GM21737 (cell line): ENCODE measurements around the gene MBD3L3.
"Not testable (repeated sequence)": the region's sequence is repeated elsewhere in the genome, so short reads cannot be mapped to it uniquely, and the experiment has no call there.

Source experiments
- ATAC-seq: cut with Tn5 transposase; IDR thresholded peaks from one replicate; pipeline ENCODE4 v1.9.1; 2021; ENCODE audit warnings: mild to moderate bottlenecking, moderate library complexity; ENCODE audit not compliant: unreplicated experiment

MBD3L3 gene

DNA sequence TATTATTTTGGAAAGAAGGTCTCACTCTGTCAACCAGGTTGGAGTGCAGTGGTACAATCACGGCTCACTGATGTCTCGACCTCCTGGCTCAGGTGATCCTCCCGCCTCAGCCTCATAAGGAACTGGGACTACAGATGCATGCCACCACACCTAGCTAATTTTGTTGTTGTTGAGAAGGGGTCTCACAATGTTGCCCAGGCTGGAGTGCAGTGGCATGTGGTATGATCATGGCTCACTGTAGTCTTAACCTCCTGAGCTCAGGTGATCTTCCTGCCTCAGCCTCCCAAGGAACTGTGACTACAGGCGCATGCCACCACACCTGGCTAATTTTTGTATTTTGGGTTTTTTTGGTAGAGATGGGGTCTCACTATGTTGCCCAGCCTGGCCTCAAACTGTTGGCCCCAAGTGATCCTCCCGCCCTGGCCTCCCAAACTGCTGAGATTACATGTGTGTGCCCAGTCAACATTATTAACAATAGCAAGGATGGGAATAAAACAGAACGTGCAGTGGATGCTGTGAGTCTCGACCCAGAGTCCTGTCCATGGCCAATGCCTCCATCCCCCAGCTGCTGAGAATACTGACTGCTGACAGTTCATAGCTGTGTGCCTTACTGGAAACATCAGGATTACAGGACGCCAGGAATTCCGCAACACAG is 5.4 kb upstream of the MBD3L3 start:
- ATAC-seq: no peak

DNA sequence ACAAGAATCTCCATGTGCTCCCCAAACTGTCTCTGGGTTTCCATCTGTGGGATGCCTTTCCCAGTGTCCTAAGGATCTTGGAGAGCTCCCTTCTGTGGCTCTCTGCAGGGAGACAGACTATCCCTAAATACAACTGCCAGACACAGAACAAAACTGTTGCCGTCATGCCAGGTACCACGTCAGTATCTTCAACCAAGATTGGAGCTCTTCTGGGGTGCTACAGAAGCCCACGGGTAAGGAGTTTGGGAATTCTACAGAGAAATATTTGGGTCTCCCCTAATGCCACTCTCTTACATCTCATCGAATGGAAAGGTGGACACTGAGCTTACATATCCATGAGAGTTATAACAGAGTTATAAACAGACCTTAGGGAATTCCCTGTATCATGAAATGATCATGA is 4.9 kb upstream of the MBD3L3 start:
- ATAC-seq: no peak

DNA sequence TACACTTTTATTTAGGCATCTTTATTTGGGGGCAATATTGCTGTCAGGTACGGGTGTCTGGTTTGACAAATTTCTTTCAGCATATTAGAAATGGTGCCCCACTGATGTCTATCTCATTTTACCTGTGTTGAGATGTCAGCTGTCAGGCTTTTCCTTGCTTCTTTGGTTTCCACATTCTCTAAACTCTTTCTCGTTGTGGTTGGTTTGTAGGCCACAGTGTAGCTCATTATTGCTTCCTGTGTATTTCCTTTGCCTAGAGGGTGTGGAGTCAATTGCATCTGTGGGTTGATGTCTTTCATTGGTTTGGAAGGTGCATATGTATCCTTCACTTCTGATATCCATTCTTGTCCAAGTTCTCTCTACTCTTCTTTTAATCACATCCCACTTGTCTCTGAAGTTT is 1.5 kb upstream of the MBD3L3 start:
- not testable (repeated sequence) for ATAC-seq

DNA sequence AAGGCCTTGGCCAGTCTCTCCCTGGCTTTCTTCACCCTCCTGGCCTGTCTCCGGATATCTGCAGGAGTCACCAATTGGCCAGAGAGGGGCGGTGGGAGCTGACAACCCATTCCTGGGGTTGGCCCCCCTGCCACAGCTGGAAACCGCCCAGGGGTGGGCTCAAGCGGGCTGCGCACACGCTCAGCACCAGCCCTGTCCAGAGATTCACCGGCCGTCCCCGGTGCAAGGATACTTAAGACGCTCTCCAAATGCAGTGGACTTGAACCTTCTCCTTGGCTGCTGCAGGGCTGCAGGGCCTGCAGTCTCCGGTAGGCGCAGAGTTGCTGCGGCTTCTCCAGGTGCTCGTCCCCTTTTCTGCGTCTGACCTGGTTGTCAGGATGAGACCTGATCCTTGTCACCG is 2.1 kb downstream of the MBD3L3 start:
- ATAC-seq: not testable (repeated sequence)

DNA sequence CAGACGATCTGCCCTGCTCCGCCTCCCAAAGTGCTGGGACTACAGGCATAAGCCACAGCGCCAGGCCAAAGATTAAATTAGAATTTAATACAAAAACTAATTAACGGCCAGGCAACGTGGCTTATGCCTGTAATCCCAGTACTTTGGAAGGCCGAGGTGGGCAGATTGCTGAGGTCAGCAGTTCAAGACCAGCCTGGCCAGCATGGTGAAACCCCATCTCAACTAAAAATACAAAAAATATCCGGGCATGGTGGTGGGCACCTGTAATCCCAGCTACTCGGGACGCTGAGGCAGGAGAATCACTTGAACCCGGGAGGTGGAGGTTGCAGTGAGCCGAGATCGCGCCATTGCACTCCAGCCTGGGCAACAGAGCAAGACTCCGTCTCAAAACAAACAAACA is 2.8 kb downstream of the MBD3L3 start:
- ATAC-seq: not testable (repeated sequence)

DNA sequence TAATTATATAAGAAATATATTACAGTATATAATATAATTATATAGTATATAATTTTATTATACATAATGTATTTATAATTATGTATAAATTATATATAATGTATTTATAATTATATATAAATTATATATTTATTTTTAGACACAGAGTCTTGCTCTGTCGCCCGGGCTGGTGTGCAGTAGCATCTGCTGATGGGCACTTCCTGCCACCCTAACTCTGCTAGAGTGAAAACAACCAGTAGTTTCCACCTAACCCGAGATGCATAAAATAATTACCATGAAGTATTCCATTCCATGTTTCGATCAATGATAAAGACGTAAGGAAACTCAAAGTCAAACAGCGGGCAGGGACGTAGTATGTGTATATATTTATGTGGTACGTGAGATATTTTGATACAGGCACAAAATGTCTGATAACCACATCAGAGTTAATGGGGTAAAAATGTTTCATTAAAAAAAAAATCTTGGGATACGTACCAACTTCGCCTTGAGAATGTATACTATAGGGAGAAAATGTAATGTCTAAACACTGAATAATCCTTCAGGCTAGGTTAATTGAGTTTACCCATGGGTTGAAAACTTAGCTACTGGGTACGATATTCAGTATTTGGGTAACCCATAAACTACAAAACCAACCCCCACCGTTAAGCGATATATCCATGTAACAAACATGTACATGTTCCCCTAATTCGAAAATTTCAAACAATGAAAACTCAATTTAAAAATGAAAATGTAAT is 3.7 kb downstream of the MBD3L3 start:
- not testable (repeated sequence) for ATAC-seq

DNA sequence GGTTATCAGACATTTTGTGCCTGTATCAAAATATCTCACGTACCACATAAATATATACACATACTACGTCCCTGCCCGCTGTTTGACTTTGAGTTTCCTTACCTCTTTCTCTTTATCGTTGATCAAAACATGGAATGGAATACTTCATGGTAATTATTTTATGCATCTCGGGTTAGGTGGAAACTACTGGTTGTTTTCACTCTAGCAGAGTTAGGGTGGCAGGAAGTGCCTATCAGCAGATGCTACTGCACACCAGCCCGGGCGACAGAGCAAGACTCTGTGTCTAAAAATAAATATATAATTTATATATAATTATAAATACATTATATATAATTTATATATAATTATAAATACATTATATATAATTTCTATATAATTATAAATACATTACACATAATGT is 5.6 kb downstream of the MBD3L3 start:
- not testable (repeated sequence) for ATAC-seq

DNA sequence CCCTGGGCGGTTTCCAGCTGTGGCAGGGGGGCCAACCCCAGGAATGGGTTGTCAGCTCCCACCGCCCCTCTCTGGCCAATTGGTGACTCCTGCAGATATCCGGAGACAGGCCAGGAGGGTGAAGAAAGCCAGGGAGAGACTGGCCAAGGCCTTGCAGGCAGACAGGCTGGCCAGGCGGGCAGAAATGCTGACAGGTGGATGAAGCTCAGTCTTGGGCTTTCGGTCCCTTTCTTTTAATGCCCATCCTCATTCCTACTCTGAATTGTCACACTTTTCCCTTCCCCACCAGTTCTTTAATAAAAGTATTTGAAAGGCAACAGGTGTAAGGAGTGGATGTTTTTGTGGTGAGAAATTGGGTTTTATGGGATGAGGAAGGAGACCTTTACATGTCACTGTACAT is 7.1 kb downstream of the MBD3L3 start:
- ATAC-seq: not testable (repeated sequence)

DNA sequence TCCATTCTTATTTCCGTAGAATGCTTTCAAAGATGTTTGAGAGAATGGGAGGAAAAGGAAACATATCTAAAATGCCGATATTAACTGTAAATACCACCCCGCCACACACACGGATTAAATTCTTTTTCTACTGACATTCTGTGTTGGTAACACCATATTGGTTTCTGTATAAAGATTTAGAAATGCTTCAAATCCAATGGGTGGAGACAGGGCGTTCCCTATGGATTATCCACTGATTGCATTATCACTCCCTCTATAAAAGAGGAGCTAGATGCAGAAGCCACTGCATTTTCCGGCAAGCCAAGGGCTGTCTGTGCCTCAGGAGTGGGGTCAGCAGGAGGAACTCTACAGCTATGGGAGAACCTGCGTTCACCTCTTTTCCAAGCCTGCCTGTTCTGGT is 9.5 kb downstream of the MBD3L3 start, which contains the start of gene MBD3L2:
TSS of gene MBD3L2 (plus strand) at position 301 of the 400 bp plus-strand sequence. CDS start at position 354, 53 bp downstream.
- ATAC-seq: not testable (repeated sequence)

DNA sequence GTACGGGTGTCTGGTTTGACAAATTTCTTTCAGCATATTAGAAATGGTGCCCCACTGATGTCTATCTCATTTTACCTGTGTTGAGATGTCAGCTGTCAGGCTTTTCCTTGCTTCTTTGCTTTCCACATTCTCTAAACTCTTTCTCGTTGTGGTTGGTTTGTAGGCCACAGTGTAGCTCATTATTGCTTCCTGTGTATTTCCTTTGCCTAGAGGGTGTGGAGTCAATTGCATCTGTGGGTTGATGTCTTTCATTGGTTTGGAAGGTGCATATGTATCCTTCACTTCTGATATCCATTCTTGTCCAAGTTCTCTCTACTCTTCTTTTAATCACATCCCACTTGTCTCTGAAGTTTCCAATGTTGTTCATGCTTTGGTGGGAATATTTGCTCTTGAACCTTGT is 16.9 kb downstream of the MBD3L3 start:
- ATAC-seq: not testable (repeated sequence)

DNA sequence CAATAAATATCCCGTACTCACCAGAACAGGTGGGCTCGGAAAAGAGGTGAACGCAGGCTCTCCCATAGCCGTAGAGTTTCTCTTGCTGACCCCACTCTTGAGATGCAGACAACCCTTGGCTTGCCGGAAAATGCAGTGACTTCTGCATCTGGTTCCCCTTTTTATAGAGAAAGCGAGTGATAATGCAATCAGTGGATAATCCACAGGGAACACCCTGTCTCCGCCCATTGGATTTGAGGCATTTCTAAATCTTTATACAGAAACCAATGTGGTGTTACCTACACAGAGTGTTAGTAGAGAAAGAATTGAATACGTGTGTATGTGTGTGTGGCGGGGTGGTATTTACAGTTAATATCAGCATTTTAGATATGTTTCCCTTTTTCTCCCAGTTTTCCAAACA is 18.4 kb downstream of the MBD3L3 start, which contains the start of gene MBD3L4:
TSS of gene MBD3L4 (minus strand) at position 101 of the 400 bp plus-strand sequence. CDS start at position 66, 35 bp downstream.
- not testable (repeated sequence) for ATAC-seq

DNA sequence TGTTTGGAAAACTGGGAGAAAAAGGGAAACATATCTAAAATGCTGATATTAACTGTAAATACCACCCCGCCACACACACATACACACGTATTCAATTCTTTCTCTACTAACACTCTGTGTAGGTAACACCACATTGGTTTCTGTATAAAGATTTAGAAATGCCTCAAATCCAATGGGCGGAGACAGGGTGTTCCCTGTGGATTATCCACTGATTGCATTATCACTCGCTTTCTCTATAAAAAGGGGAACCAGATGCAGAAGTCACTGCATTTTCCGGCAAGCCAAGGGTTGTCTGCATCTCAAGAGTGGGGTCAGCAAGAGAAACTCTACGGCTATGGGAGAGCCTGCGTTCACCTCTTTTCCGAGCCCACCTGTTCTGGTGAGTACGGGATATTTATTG is 28.2 kb downstream of the MBD3L3 start, which contains the start of gene MBD3L5:
TSS of gene MBD3L5 (plus strand) at position 301 of the 400 bp plus-strand sequence. CDS start at position 335, 34 bp downstream.
- ATAC-seq: not testable (repeated sequence)

DNA sequence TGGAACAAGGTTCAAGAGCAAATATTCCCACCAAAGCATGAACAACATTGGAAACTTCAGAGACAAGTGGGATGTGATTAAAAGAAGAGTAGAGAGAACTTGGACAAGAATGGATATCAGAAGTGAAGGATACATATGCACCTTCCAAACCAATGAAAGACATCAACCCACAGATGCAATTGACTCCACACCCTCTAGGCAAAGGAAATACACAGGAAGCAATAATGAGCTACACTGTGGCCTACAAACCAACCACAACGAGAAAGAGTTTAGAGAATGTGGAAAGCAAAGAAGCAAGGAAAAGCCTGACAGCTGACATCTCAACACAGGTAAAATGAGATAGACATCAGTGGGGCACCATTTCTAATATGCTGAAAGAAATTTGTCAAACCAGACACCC is 29.7 kb downstream of the MBD3L3 start:
- ATAC-seq: not testable (repeated sequence)

DNA sequence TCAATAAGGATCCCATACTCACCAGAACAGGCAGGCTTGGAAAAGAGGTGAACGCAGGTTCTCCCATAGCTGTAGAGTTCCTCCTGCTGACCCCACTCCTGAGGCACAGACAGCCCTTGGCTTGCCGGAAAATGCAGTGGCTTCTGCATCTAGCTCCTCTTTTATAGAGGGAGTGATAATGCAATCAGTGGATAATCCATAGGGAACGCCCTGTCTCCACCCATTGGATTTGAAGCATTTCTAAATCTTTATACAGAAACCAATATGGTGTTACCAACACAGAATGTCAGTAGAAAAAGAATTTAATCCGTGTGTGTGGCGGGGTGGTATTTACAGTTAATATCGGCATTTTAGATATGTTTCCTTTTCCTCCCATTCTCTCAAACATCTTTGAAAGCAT is 37.1 kb downstream of the MBD3L3 start, which contains the start of gene MBD3L2B:
TSS of gene MBD3L2B (minus strand) at position 101 of the 400 bp plus-strand sequence. CDS start at position 67, 34 bp downstream.
- not testable (repeated sequence) for ATAC-seq

DNA sequence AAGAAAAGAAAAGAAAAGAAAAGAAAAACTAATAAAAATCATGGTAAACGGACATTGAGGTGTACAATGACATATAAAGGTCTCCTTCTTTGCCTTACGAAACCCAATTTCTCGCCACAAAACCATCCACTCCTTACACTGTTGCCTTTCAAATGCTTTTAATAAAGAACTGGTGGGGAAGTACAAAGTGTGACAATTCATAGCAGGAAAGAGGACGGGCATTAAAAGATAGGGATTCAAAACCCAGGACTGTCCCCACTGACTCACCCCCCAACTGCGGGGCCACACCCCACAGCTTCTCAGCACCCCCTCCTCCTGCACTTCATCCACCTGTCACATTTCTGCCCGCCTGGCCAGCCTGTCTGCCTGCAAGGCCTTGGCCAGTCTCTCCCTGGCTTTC is 39.6 kb downstream of the MBD3L3 start:
- ATAC-seq: no peak

DNA sequence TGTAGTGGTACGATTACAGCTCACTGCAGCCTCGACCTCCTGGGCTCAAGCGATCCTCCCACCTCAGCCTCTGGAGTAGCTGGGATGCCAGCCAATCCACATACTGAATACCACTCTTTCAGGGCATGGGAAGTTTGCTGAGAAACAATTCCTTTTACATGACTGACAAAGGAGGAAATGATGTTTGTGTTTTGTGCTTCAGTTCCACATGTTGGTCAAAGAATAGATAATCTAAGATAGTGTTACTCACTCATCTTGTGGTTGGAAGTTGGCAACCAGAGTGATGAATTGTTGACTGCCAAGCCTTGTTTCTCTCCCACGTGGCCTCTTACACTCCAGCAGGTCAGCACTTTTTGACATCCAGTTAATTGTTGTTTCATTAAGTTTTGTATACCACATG is 44.8 kb downstream of the MBD3L3 start:
- no peak for ATAC-seq

DNA sequence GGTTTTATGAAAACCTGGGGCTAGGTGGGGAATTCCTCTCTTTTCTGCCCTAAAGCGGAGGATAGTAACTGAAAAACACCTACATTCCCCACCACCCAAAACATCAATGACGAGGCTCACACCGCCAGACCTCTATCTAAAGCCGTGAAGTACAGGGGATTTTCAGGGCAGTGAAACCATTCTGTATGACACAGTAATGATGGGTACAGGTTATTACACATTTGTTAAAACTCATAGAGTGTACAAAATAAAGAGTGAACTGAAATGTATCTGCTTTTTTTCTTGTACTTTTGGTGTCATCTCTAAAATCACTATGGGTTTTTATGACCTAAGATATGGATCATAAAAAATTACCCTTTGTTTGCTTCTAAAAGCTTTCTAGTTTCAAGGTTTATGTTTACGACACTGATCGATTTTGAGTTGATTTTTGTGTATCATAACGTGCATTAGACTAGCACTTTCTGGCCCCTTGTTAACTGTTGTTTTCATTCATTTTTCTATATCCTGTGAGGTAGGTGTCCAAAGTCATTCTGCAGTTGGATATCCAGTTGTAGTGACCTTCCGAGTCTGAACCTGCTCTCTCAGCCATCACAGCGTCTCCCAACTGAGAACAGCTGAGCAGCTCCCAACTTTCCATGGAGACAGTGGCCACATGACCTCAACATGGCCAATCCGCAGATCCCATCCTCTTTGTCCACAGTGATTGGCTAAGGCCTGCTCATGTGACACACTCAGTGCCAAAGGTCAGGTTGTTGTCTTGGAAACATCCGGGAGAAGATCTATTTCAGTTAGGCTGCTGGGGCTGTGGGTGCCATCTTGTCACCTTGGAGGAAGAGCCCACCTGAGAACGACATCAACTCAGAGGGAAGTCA is 47.5 kb downstream of the MBD3L3 start:
- no peak for ATAC-seq

DNA sequence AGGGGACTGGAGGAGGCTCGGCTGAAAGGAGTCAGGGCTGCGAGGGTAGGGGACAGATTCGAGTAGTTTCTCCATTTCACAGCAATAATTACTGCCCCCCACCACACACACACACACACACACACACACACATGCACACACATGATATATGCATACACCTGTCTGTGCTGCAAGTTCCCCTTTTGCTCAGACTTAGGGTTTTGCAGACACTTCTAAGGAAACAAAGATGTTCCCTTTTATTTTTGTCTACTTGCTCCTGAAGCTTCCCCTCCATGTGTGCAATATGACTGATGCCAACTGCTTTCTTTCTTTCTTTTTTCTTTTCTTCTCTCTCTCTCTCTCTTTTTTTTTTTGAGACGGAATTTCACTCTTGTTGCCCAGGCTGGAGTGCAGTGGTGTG is 50.6 kb downstream of the MBD3L3 start:
- no peak for ATAC-seq
